GM12878 (cell line): Measurements from ENCODE around the gene GSTM2.
"Not testable (repeated sequence)": the region's sequence is repeated elsewhere in the genome, so short reads cannot be mapped to it uniquely, and the experiment has no call there.

Experiments used
- EP300 ChIP-seq, 2 experiments: fragments of 150-350 bp in 1 of 2; IDR thresholded peaks; 2 replicates each; pipeline ENCODE4 v1.6.1; 2011 to 2012; ENCODE audit warnings: low read depth in 2 of 2, low read length in 2 of 2, borderline replicate concordance in 1 of 2, improper control_type of control experiment in 1 of 2, inconsistent platforms in 1 of 2; ENCODE audit not compliant: control insufficient read depth in 1 of 2
- NR2F1 ChIP-seq: fragments of 450-650 bp; conservative IDR thresholded peaks from 2 replicates; pipeline ENCODE4 v1.6.1; 2017; ENCODE audit warnings: mild to moderate bottlenecking
- SMC3 ChIP-seq: IDR thresholded peaks from 2 replicates; pipeline ENCODE4 v1.6.1; 2011; ENCODE audit warnings: low read length, improper control_type of control experiment, borderline replicate concordance

GRCh38 chr1:109669949-109670302 is 2.1 kb downstream of the GSTM2 start:
- TF ChIP-seq NR2F1; EP300 (IDR thresholded peaks at IDR 0.05; ENCODE audit: borderline replicate concordance in 1 of 2, control insufficient read depth in 1 of 2, low read depth in 2 of 2, low read length in 2 of 2); SMC3: not testable (repeated sequence)
